Activated naive CD4-positive, alpha-beta T cell treated with anti-CD3 and anti-CD28 coated beads for 36 hours (primary cell): Measurements from ENCODE around the gene COL6A6. TPM values are rescaled to one million over a fixed set of nuclear protein-coding genes. Genes with fewer than 3 reads are reported as not detected.

ENCODE experiments used
- CTCF ChIA-PET: fragments of 350-600 bp; sonication (Branson Sonifier 250); formaldehyde crosslinking; loops from one replicate; lab custom pipeline; 2021; ENCODE audit warnings: antibody characterized with exemption; lab: Charles Lee
- DNase-seq: peaks from one replicate; pipeline ENCODE4 v3.0.0-alpha.2; 2020
- H3K27ac Mint-ChIP-seq: one replicate; pipeline ENCODE4 v1.8.0; 2021; ENCODE audit warnings: mild to moderate bottlenecking, mixed read lengths
- H3K27me3 Mint-ChIP-seq: one replicate; pipeline ENCODE4 v1.8.0; 2021; ENCODE audit warnings: low read depth, mixed read lengths
- H3K36me3 Mint-ChIP-seq: one replicate; pipeline ENCODE4 v1.8.0; 2021; ENCODE audit warnings: low read depth, mixed read lengths
- H3K4me1 Mint-ChIP-seq: one replicate; pipeline ENCODE4 v1.8.0; 2021; ENCODE audit warnings: low read depth, mixed read lengths
- H3K4me3 Mint-ChIP-seq: one replicate; pipeline ENCODE4 v1.8.0; 2021; ENCODE audit warnings: mild to moderate bottlenecking, moderate library complexity, mixed read lengths
- H3K9me3 Mint-ChIP-seq: one replicate; pipeline ENCODE4 v1.8.0; 2021; ENCODE audit warnings: mixed read lengths
- intact Hi-C: fragments of 100-400 bp; cut with micrococcal nuclease; formaldehyde crosslinking; loops from one replicate; pipeline ENCODE4 v1.15.1; 2023
- total RNA-seq, 2 experiments: library from RNA; stranded (reverse); gene quantifications; one replicate each; pipeline ENCODE4 v1.2.3, GENCODE V29; 2021

Gene COL6A6, protein sequence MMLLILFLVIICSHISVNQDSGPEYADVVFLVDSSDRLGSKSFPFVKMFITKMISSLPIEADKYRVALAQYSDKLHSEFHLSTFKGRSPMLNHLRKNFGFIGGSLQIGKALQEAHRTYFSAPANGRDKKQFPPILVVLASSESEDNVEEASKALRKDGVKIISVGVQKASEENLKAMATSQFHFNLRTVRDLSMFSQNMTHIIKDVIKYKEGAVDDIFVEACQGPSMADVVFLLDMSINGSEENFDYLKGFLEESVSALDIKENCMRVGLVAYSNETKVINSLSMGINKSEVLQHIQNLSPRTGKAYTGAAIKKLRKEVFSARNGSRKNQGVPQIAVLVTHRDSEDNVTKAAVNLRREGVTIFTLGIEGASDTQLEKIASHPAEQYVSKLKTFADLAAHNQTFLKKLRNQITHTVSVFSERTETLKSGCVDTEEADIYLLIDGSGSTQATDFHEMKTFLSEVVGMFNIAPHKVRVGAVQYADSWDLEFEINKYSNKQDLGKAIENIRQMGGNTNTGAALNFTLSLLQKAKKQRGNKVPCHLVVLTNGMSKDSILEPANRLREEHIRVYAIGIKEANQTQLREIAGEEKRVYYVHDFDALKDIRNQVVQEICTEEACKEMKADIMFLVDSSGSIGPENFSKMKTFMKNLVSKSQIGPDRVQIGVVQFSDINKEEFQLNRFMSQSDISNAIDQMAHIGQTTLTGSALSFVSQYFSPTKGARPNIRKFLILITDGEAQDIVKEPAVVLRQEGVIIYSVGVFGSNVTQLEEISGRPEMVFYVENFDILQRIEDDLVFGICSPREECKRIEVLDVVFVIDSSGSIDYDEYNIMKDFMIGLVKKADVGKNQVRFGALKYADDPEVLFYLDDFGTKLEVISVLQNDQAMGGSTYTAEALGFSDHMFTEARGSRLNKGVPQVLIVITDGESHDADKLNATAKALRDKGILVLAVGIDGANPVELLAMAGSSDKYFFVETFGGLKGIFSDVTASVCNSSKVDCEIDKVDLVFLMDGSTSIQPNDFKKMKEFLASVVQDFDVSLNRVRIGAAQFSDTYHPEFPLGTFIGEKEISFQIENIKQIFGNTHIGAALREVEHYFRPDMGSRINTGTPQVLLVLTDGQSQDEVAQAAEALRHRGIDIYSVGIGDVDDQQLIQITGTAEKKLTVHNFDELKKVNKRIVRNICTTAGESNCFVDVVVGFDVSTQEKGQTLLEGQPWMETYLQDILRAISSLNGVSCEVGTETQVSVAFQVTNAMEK (N-terminal part only)
- not detected for total RNA-seq

GRCh38 chr3:130516645-130517512 is at the start of gene COL6A6:
Gene COL6A6 (plus strand): TSS chr3:130517177. CDS start chr3:130560365, 43,188 bp downstream.
- Mint-ChIP-seq H3K4me3 (no peak within 1 kb of the TSS), H3K27me3 (peaks cover 30% of the 10 kb centered on the region), H3K27ac (no peak within 1 kb of the TSS), H3K4me1 (peaks cover 3% of the 10 kb centered on the region), H3K9me3 (no peaks in the 10 kb centered on the region), H3K36me3 (no peaks in the 10 kb centered on the region)
- no peak for DNase-seq
- intact Hi-C loops, result no loop called here
- CTCF ChIA-PET, result no interaction called here

DNA sequence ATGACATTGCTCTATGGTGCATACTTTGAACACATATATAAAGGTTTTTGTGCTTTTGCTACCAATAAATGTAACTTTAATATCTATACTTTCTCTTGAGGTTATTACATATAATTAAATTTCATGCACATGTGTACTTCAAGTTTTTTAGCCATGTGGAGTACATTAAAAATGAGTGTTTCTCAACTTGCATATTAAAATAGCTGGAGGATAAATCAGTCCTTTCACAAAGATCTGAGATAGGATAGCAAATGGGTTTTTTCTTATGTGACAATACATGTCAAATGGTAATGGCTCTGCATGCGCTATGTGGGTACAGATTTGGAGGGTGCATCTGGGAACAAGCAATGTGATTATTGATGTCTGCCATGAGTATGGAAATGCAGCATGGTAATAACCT is 48.7 kb upstream of the COL6A6 start:
- Mint-ChIP-seq H3K27ac (no peak overlapping the region), H3K9me3 (no peaks in the 10 kb centered on the region), H3K27me3 (peaks cover 13% of the 10 kb centered on the region), H3K4me3 (no peak overlapping the region), H3K36me3 (no peaks in the 10 kb centered on the region), H3K4me1 (no peaks in the 10 kb centered on the region)
- CTCF ChIA-PET, result no interaction called here
- intact Hi-C loops, result no loop called here
- no peak for DNase-seq

DNA sequence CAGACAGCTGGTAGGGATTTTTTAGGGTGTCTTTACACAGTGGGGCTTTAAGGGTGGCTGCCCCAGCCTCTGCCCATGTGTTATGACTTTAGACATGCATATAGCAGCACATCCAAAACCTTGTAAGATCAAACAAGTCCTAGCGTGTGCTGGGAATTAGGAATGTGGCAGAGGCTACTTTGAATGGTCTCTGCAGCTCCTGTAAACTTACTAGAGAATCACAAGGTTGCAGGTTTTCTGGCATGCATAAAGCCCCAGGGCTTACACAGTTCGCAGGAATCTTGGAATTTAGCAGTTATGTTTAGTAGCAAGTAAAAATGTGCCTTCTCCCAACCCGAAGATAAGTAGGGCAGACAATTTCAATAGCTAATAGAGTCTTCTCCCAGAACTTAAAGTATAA is 46.9 kb upstream of the COL6A6 start:
- peaks cover 15% of the 10 kb centered on the region for H3K27me3 Mint-ChIP-seq
- H3K27ac Mint-ChIP-seq, result no peak overlapping the region
- no peaks in the 10 kb centered on the region for H3K4me1 Mint-ChIP-seq
- no peaks in the 10 kb centered on the region for H3K9me3 Mint-ChIP-seq
- H3K4me3 Mint-ChIP-seq, result no peak overlapping the region
- CTCF ChIA-PET, result no interaction called here
- DNase-seq, result no peak
- intact Hi-C loops, result no loop called here
- H3K36me3 Mint-ChIP-seq, result no peaks in the 10 kb centered on the region

- H3K4me3 Mint-ChIP-seq, result no peak overlapping the region
- intact Hi-C loops, result no loop called here
- H3K9me3 Mint-ChIP-seq, result no peaks in the 10 kb centered on the region
- H3K4me1 Mint-ChIP-seq, result no peaks in the 10 kb centered on the region
- no peak for DNase-seq
- H3K36me3 Mint-ChIP-seq, result no peaks in the 10 kb centered on the region
- H3K27me3 Mint-ChIP-seq, result peaks cover 12% of the 10 kb centered on the region
- CTCF ChIA-PET, result no interaction called here
- H3K27ac Mint-ChIP-seq, result no peak overlapping the region
These were observed 43.6 kb upstream of the COL6A6 start for GRCh38 chr3:130473416-130473815.

- no peak overlapping the region for H3K27ac Mint-ChIP-seq
- H3K4me1 Mint-ChIP-seq, result no peaks in the 10 kb centered on the region
These were observed 36.2 kb upstream of the COL6A6 start for GRCh38 chr3:130480736-130481135.

GRCh38 chr3:130488288-130488687 is 28.7 kb upstream of the COL6A6 start:
- intact Hi-C loops, result no loop called here
- Mint-ChIP-seq H3K27me3 (peaks cover 6% of the 10 kb centered on the region), H3K4me1 (no peaks in the 10 kb centered on the region), H3K36me3 (no peaks in the 10 kb centered on the region), H3K27ac (no peak overlapping the region), H3K4me3 (no peak overlapping the region), H3K9me3 (no peaks in the 10 kb centered on the region)
- CTCF ChIA-PET, result no interaction called here
- DNase-seq, result no peak

More at GRCh38 chr3:130480736-130481135, 36.2 kb upstream of the COL6A6 start:
- H3K4me3 Mint-ChIP-seq, result no peak overlapping the region
- intact Hi-C loops, result no loop called here
- H3K9me3 Mint-ChIP-seq, result peaks cover 6% of the 10 kb centered on the region
- CTCF ChIA-PET, result no interaction called here
- no peaks in the 10 kb centered on the region for H3K36me3 Mint-ChIP-seq
- H3K27me3 Mint-ChIP-seq, result peaks cover 3% of the 10 kb centered on the region
- no peak for DNase-seq

DNA sequence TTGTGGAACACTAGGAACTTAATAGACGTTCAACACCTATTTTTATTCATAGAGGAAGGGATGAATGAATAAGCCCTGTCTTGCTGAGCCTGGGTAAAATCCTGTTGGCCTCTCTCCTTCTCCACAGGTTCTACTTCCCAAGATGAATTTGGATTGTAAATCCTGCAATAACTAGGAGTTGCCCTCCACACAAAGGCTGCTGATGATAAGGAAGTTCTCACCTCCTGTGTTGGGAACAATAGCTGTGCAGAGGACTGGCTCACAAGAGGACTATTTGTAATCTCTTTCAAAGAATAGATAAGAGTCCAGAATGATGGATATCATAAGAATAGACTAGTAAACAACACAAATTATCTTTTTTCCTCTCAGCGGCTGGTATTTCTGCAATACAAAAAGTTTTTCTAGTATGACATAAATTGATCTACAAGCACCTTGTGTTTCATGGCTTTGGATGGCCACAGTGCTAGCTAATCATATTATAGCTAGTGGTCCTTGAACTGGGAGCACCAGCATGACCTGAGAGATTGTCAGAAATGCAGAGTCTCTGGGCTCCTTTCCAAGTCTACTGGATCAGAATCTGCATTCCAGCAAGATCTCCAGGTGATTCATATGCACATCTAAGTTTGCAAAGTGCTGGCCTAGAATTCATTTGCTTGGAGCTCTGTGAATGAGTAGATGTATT is 28.1 kb upstream of the COL6A6 start:
- Mint-ChIP-seq H3K27me3 (peaks cover 6% of the 10 kb centered on the region), H3K27ac (no peak overlapping the region), H3K36me3 (no peaks in the 10 kb centered on the region), H3K4me3 (no peak overlapping the region), H3K4me1 (no peaks in the 10 kb centered on the region), H3K9me3 (no peaks in the 10 kb centered on the region)
- intact Hi-C loops, result no loop called here
- DNase-seq, result no peak
- CTCF ChIA-PET, result no interaction called here

DNA sequence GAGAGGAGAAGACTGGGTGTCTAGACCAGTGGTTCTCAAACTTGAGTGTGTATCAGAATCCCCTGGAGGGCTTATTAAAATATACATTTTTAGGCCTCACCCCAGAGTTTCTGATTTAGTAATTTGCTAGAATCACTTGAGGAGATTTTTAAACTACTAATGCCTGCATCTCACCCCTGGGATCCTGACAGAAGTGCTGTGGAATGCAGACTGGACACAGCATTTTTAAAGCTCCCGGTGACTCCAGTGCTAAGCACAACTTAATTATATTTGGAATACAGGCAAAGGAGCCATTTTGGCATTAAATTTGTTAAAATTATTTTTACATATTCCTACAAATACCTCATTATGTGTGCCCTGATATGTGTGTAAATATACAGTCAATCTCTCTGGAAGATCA is 26.7 kb upstream of the COL6A6 start:
- no peaks in the 10 kb centered on the region for H3K4me1 Mint-ChIP-seq
- peaks cover 6% of the 10 kb centered on the region for H3K27me3 Mint-ChIP-seq
- no peaks in the 10 kb centered on the region for H3K36me3 Mint-ChIP-seq
- no peak overlapping the region for H3K4me3 Mint-ChIP-seq
- H3K9me3 Mint-ChIP-seq, result no peaks in the 10 kb centered on the region
- no peak for DNase-seq
- intact Hi-C loops, result no loop called here
- H3K27ac Mint-ChIP-seq, result no peak overlapping the region
- CTCF ChIA-PET, result no interaction called here

DNA sequence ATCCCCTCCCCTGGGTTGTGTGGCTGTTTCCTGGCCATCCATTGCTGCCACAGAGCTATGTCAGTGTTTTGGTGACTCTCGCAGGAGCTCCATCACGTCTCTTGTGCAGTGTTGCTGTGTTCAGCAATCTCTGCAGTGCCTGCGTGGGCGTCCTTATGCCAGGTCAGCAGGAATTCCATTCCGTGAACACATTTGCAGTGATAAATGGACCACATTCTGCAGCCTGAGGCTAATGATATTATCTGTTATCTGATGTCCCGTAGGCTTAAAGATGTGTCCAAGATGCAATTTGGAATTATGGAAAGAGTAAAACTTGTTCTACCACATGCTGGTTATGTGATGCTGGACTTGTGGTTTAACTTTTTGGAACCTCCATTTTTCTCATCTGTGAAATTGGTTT is 25.5 kb upstream of the COL6A6 start:
- no peak for DNase-seq
- no peaks in the 10 kb centered on the region for H3K9me3 Mint-ChIP-seq
- CTCF ChIA-PET, result no interaction called here
- H3K4me1 Mint-ChIP-seq, result no peaks in the 10 kb centered on the region
- H3K27me3 Mint-ChIP-seq, result peaks cover 6% of the 10 kb centered on the region
- no peak overlapping the region for H3K27ac Mint-ChIP-seq
- no peaks in the 10 kb centered on the region for H3K36me3 Mint-ChIP-seq
- intact Hi-C loops, result no loop called here
- H3K4me3 Mint-ChIP-seq, result no peak overlapping the region

GRCh38 chr3:130504701-130505100 is 12.3 kb upstream of the COL6A6 start:
- CTCF ChIA-PET, result interaction anchor here (0.7 kb wide), 2 partner anchors 71 to 1525 kb away, joined by 3 read pairs; no protein-coding TSS in a partner anchor
- intact Hi-C loops, result no loop called here
- Mint-ChIP-seq H3K27me3 (peaks cover 19% of the 10 kb centered on the region), H3K27ac (no peak overlapping the region), H3K36me3 (no peaks in the 10 kb centered on the region), H3K4me1 (no peaks in the 10 kb centered on the region), H3K9me3 (no peaks in the 10 kb centered on the region), H3K4me3 (no peak overlapping the region)
- DNase-seq, result no peak

GRCh38 chr3:130506031-130506430 is 10.9 kb upstream of the COL6A6 start:
- intact Hi-C loops, result no loop called here
- CTCF ChIA-PET, result no interaction called here
- H3K9me3 Mint-ChIP-seq, result no peaks in the 10 kb centered on the region
- no peak overlapping the region for H3K27ac Mint-ChIP-seq
- H3K36me3 Mint-ChIP-seq, result no peaks in the 10 kb centered on the region
- peaks cover 21% of the 10 kb centered on the region for H3K27me3 Mint-ChIP-seq
- DNase-seq, result no peak
- H3K4me1 Mint-ChIP-seq, result no peaks in the 10 kb centered on the region
- H3K4me3 Mint-ChIP-seq, result no peak overlapping the region
